ENCODE measurements around the gene NLN. TPM values are rescaled to one million over a fixed set of nuclear protein-coding genes. Genes with fewer than 3 reads are reported as not detected.

Gene NLN
- total and polyA plus RNA-seq, 9 of the 15 experiments (the other 6 are each of a cell fraction or from before 2014, with no cell fraction given) = 6.9 to 45.2 (median 28.8) TPM

DNA sequence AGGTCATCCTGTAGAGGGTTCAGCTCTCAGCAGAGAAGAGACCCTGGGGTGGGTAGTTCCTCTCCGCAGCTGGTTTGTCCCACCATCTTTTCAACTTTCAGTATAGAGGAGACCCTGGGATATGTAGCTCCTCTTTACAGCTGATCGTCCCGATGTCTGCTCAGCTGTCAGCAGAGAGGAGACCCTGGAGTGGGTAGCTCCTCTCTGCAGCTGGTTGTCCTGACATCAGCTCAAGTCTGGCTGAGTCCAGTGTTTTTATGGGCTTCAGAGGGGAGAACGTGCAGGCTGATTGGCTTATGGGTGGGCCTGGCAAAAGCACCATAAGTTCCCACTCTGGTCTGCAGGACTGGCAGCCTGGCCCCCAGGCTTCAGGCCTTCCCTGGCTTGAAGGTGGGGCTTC is 80.8 kb downstream of the NLN start (continued):
- TF ChIP-seq, protein P1, sequence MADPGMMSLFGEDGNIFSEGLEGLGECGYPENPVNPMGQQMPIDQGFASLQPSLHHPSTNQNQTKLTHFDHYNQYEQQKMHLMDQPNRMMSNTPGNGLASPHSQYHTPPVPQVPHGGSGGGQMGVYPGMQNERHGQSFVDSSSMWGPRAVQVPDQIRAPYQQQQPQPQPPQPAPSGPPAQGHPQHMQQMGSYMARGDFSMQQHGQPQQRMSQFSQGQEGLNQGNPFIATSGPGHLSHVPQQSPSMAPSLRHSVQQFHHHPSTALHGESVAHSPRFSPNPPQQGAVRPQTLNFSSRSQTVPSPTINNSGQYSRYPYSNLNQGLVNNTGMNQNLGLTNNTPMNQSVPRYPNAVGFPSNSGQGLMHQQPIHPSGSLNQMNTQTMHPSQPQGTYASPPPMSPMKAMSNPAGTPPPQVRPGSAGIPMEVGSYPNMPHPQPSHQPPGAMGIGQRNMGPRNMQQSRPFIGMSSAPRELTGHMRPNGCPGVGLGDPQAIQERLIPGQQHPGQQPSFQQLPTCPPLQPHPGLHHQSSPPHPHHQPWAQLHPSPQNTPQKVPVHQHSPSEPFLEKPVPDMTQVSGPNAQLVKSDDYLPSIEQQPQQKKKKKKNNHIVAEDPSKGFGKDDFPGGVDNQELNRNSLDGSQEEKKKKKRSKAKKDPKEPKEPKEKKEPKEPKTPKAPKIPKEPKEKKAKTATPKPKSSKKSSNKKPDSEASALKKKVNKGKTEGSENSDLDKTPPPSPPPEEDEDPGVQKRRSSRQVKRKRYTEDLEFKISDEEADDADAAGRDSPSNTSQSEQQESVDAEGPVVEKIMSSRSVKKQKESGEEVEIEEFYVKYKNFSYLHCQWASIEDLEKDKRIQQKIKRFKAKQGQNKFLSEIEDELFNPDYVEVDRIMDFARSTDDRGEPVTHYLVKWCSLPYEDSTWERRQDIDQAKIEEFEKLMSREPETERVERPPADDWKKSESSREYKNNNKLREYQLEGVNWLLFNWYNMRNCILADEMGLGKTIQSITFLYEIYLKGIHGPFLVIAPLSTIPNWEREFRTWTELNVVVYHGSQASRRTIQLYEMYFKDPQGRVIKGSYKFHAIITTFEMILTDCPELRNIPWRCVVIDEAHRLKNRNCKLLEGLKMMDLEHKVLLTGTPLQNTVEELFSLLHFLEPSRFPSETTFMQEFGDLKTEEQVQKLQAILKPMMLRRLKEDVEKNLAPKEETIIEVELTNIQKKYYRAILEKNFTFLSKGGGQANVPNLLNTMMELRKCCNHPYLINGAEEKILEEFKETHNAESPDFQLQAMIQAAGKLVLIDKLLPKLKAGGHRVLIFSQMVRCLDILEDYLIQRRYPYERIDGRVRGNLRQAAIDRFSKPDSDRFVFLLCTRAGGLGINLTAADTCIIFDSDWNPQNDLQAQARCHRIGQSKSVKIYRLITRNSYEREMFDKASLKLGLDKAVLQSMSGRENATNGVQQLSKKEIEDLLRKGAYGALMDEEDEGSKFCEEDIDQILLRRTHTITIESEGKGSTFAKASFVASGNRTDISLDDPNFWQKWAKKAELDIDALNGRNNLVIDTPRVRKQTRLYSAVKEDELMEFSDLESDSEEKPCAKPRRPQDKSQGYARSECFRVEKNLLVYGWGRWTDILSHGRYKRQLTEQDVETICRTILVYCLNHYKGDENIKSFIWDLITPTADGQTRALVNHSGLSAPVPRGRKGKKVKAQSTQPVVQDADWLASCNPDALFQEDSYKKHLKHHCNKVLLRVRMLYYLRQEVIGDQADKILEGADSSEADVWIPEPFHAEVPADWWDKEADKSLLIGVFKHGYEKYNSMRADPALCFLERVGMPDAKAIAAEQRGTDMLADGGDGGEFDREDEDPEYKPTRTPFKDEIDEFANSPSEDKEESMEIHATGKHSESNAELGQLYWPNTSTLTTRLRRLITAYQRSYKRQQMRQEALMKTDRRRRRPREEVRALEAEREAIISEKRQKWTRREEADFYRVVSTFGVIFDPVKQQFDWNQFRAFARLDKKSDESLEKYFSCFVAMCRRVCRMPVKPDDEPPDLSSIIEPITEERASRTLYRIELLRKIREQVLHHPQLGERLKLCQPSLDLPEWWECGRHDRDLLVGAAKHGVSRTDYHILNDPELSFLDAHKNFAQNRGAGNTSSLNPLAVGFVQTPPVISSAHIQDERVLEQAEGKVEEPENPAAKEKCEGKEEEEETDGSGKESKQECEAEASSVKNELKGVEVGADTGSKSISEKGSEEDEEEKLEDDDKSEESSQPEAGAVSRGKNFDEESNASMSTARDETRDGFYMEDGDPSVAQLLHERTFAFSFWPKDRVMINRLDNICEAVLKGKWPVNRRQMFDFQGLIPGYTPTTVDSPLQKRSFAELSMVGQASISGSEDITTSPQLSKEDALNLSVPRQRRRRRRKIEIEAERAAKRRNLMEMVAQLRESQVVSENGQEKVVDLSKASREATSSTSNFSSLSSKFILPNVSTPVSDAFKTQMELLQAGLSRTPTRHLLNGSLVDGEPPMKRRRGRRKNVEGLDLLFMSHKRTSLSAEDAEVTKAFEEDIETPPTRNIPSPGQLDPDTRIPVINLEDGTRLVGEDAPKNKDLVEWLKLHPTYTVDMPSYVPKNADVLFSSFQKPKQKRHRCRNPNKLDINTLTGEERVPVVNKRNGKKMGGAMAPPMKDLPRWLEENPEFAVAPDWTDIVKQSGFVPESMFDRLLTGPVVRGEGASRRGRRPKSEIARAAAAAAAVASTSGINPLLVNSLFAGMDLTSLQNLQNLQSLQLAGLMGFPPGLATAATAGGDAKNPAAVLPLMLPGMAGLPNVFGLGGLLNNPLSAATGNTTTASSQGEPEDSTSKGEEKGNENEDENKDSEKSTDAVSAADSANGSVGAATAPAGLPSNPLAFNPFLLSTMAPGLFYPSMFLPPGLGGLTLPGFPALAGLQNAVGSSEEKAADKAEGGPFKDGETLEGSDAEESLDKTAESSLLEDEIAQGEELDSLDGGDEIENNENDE (IDR thresholded peaks at IDR 0.05; ENCODE audit: low read depth, low read length) = no peak
- TF ChIP-seq, protein P2, sequence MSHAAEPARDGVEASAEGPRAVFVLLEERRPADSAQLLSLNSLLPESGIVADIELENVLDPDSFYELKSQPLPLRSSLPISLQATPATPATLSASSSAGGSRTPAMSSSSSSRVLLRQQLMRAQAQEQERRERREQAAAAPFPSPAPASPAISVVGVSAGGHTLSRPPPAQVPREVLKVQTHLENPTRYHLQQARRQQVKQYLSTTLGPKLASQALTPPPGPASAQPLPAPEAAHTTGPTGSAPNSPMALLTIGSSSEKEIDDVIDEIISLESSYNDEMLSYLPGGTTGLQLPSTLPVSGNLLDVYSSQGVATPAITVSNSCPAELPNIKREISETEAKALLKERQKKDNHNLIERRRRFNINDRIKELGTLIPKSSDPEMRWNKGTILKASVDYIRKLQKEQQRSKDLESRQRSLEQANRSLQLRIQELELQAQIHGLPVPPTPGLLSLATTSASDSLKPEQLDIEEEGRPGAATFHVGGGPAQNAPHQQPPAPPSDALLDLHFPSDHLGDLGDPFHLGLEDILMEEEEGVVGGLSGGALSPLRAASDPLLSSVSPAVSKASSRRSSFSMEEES (CRISPR knock-in tag; IDR thresholded peaks at IDR 0.05) = no peak
- no peak for TF ChIP-seq SMARCE1 (IDR thresholded peaks at IDR 0.05)
- TF ChIP-seq CBX1 (IDR thresholded peaks at IDR 0.05; ENCODE audit: low read depth) = 0 out of 2 replicates have a peak, but pooled peaks have one; percentile 64
- no peak for TF ChIP-seq HDAC8 (tag; IDR thresholded peaks at IDR 0.05)
- TF ChIP-seq, protein P3, sequence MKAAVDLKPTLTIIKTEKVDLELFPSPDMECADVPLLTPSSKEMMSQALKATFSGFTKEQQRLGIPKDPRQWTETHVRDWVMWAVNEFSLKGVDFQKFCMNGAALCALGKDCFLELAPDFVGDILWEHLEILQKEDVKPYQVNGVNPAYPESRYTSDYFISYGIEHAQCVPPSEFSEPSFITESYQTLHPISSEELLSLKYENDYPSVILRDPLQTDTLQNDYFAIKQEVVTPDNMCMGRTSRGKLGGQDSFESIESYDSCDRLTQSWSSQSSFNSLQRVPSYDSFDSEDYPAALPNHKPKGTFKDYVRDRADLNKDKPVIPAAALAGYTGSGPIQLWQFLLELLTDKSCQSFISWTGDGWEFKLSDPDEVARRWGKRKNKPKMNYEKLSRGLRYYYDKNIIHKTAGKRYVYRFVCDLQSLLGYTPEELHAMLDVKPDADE (conservative IDR thresholded peaks at IDR 0.05; ENCODE audit: control insufficient read depth, low read depth, low read length) = no peak
- TF ChIP-seq RBM15 (IDR thresholded peaks at IDR 0.05; ENCODE audit: insufficient read depth, low read length) = no peak
- no peak for TF ChIP-seq SNIP1 (IDR thresholded peaks at IDR 0.05; ENCODE audit: low read depth)
- no peak for TF ChIP-seq CHCHD3 (CRISPR knock-in tag; IDR thresholded peaks at IDR 0.05)
- no peak for TF ChIP-seq CHD1 (IDR thresholded peaks at IDR 0.05; ENCODE audit: low read length)
- TF ChIP-seq, protein P4, sequence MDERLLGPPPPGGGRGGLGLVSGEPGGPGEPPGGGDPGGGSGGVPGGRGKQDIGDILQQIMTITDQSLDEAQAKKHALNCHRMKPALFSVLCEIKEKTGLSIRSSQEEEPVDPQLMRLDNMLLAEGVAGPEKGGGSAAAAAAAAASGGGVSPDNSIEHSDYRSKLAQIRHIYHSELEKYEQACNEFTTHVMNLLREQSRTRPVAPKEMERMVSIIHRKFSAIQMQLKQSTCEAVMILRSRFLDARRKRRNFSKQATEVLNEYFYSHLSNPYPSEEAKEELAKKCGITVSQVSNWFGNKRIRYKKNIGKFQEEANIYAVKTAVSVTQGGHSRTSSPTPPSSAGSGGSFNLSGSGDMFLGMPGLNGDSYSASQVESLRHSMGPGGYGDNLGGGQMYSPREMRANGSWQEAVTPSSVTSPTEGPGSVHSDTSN (CRISPR knock-in tag; IDR thresholded peaks at IDR 0.05; ENCODE audit: low read depth) = no peak
- TF ChIP-seq, protein P4 (tag; conservative IDR thresholded peaks at IDR 0.05; ENCODE audit: low read depth) = no peak
